HG03521 (cell line): ENCODE data around the gene SPX.
A peak's percentile ranks its signal among the peaks of the same experiment; 100 is the strongest.

Experiments
- ATAC-seq: cut with Tn5 transposase; IDR thresholded peaks from one replicate; pipeline ENCODE4 v1.9.1; 2021; ENCODE audit warnings: mild to moderate bottlenecking, moderate library complexity; ENCODE audit not compliant: unreplicated experiment

The SPX gene, protein sequence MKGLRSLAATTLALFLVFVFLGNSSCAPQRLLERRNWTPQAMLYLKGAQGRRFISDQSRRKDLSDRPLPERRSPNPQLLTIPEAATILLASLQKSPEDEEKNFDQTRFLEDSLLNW

DNA sequence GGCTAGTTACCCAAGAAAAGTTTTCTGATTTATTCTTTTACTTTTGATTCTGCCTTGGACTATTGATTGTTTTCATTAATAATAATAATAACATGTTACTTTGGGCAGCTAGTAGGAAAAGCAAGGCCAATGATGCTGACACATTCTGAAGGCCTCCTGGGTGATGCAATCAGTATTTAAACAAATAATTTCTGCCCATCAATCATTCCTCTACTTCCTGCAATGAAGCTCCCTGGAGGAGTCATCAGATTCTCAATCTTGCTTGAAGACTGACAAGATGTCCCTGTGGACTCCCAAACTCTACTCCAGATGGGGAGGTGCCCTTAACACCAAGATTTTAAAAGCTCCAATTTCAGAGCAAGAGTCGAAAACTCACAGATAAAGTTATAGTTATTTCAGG, at the start of gene SPX:
Gene SPX, plus strand, starts transcription at position 244 of the 400 bp plus-strand sequence. CDS start 177 bp downstream, outside the sequence.
- no peak for ATAC-seq

GRCh38 chr12:21476949-21477348, 49.1 kb upstream of the SPX start:
- no peak for ATAC-seq

DNA sequence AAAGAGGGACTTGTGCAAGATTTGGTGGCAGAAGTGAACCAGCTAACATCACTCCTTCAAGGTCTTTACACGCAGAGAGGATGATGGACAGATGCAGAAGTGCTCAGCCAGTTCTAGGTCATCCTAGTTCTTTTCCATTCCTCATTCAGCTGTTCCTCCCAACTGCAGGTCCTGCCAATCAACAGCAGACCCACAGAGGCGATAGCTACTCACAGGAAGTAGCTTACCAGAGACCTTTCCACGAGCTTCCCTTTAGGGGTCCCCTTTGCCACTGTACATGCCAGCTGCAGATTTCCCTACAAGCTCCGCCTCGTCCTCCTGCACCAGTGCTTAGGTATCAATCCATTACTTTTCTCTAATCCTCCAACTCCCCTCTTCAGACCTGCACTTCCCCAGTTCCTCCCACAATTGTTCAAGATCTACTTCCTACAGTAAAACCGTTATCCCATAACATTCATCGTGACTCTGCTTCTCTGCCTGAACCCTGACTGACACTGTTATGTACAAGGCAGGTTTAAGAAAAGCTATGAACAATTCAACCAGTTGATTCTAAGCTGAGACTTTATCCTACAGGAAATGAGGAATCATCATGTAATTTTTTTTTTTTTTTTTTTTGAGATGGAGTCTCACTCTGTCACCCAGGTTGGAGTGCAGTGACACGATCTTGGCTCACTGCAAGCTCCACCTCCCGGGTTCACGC, 47.2 kb upstream of the SPX start:
- ATAC-seq: no peak

GRCh38 chr12:21483531-21483930, 42.6 kb upstream of the SPX start:
- ATAC-seq: no peak

- no peak for ATAC-seq
Observed at GRCh38 chr12:21485998-21486397, 40.1 kb upstream of the SPX start.

GRCh38 chr12:21499765-21500164, 26.3 kb upstream of the SPX start:
- no peak for ATAC-seq

DNA sequence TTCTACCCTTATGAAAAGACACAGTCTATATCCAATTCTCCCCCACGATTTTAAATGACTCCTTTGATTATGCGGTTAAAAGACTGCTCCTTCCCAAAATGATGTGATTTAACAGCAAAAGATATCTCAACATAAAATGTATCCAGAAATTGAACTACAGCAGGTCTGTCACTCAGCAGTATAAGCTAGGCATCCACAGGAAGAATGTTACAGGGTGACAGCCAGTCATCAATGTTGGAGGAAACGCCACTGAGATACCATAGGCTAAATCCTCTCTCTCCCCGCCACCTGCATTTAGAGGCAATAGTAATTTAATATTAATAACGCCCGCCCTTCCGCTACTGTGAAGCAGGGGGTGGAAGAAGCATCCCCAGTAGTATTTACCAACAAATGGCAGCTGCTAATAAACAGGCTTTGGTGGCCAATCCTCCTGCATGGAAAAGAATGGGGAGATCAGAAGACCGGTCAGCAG, 25.3 kb upstream of the SPX start:
- ATAC-seq: no peak

DNA sequence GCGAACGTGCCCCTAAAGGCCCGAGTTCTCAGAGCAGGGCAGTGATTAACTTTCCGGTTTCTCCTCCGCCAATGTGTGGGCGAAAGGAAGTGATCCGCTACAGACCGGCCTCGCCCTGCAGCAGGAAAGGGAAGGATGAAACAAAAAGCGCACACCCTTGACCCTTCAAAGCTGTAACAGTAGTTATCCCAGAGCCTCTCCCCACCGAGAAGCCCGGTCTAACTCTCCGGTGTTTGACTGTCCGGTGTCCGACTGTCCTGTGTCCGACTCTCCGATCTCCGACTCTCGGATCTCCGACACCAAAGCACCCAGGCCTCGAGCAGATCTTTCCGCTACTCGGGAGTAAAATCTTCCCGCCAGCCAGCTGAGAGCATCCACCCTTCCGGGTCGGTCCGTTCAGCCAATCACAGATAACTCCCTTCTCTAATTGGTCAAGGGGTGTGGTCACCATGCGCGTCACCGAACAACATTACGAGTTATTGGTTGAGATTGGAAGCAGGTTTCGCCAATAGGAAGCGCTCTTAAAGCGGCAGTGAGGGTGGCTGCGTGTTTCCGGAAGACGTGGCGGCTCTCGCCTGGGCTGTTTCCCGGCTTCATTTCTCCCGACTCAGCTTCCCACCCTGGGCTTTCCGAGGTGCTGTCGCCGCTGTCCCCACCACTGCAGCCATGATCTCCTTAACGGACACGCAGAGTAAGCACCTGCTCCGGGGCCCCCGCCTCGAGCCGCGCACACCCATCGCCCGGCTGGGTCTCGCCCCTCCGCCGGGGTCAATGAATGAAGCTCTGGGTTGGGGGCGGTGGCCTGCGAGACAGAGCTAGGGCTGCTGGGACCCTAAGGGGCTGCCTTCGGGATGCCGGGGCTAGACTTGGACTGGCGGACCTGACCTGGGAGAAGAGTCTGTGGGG, 24.6 kb upstream of the SPX start, which contains the start of the genes GOLT1B and RECQL:
Gene GOLT1B, plus strand, starts transcription at position 532 of the 906 bp plus-strand sequence. Its CDS starts 135 bp downstream, at position 667.
Gene RECQL, minus strand, starts transcription at position 378 of the 906 bp plus-strand sequence. CDS start 2,065 bp downstream, outside the sequence.
- peak; percentile 99 for ATAC-seq

DNA sequence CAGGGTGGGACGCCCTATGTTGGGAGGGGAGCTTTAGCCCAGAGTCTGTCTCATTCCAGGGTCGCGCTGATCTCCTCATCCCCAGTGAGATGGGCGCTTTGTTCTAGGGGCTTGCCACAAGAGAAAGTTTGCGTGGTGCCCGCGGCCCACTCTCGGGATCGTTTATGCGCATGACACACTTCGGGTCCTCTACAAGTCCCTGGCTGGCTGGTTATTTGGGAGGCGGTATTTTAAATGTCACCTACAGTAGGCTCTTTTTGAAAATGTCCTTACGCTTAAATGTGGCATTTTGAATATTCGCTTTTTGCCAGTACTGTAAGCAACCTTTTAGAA, 24.0 kb upstream of the SPX start:
- peak; percentile 1 for ATAC-seq

GRCh38 chr12:21502872-21503271, 23.2 kb upstream of the SPX start:
- no peak for ATAC-seq

DNA sequence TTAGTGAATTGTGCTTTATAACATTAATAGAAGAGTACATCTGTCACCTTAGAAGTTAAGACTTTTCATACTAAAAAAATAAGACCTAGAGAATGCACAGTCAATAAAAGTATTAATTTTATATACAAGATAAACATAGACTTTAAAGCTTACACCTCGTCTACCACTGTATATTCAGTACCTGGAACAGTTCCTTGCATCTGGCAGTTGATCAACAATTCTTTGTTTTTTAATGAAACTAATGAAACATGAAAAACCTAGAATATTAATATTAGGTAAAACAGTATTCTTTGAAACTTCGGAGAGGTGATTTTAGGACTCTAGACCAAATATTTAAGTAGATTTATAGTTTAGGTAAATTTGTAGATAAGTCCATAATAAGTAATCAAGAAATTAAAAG, 20.2 kb upstream of the SPX start:
- ATAC-seq: no peak

DNA sequence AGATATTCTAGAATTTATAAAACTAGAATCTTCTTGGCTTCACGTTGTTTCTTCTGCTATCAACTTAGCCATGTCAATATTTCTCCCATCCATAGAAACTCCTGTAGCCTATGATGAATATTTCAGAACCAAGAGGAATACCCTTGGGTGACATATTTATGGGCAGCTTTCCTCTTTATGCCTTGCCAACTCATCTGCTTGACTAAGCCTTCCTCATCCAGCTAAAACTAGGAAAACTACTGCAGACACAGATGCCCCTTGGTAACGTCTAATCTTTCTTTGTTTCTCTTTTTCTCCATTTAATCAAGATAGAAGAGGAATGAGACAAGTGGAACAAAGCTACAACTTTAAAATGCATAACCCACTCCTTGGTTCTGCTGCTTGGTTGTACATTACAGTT, 18.2 kb upstream of the SPX start:
- ATAC-seq: no peak

GRCh38 chr12:21509768-21510167, 16.3 kb upstream of the SPX start:
- peak; percentile 84 for ATAC-seq

GRCh38 chr12:21516281-21516680, 9.8 kb upstream of the SPX start:
- no peak for ATAC-seq

DNA sequence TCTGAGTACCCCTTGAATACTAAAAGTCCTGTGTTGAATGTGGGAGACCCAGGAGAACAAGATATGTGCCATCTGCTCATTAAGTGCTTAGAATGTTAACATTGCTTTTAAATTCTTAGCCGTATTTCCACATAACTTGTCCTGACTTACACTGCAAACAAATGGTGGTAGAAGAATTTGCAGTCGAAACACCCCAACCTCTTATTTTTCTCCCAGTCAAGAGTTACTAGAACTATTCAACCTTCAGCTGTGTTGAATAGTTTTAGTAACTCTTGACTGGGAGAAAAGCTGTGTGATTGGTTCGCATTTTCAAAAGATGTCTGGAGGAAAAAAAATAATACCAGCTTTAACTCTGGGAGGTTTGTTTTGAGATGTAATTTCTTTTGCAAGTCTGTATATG, 7.6 kb upstream of the SPX start:
- no peak for ATAC-seq

DNA sequence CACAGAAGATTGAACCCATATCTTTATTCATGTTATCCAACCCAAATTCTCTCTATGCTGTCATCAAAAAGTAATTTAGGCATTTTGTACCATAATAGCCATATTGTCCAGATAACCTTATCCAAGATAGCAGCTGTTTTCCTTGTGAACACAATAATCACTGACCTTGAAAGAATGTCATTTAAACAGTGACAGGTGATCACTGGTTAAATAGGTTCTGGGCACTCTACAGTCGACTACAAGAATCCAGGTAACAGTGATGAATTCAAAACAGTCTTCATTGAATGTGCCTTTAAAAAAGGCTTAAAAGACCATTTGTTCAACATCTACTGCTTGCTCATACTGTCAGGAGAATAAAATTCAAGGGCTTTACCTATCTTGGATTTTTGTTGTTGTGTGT, 4.6 kb upstream of the SPX start:
- ATAC-seq: no peak

DNA sequence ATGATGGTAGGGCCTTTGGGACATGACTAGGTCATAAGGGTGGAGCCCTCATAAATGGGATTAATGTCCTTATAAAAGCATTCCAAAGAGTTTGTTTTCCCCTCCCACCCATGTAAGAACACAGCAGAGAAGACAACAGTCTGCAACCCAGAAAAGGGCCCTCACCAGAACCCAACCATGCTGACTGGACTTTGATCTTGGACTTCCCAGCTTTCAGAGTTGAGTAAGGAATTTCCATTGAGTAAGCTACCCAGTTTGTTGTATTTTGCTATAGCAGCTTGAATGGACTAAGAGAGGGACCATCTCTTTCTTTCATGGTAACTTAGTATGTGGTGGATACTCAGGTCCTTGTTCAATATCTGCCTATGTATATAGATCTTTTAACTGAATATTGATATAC, 2.9 kb upstream of the SPX start:
- ATAC-seq: no peak

DNA sequence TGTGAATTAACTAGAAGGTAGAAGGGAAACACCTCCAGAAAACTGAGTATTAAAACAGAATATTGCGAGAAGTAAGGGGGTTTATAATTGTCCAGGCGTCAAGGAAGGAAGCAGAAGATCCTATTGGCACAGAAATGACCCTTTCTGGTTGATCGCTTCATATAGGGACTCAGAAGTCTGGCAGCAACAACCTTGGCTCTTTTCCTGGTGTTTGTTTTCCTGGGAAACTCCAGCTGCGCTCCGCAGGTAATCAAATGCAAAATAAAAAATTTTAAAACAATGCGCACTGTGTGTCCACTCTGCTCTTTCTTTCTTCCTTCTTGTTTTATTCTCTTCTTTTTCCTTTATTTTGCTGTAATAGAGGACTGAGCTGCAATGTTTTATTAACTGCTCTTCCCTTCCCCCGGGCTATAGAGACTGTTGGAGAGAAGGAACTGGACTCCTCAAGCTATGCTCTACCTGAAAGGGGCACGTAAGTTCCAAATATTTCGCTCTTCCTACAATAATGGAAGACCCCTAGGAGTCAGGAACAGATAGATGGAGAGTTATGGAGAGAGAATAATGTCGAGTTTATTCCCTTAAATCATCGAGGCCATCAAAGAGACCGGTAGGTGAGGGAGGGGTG, 737 bp downstream of the SPX start:
- ATAC-seq: no peak

DNA sequence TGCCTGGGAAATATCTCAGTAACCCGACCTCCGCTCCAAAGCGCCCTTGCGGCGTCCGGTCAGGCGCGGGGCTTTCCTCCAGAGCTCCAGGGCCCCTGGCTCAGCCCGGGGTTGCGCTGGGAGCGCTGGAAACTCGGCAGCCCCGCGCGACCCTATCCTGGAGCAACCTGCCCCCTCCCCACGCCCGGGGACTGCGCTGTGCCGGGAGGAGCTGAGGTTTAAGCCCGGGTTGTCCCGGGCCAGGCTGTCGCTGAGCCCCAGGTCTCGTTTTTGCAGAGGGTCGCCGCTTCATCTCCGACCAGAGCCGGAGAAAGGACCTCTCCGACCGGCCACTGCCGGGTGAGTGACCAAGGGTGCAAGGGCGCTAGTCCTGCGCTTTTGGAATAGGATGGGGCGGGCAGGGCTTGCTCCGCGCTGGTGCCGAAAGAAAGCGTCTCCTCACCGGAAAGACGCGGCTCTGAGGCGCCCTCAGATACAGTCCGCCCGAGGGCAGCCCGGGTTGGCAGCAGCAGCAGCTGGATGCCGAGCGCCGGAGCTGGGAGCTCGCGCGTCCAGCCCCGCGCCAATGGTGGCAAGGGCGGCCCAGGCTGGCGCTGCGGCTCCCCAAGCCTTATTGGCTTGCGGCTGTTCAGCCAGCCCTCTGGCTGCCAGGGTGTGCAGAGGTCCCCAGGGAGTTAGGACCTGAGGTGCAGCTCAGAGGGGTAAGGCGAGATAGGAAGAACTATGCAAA, 1.5 kb downstream of the SPX start:
- ATAC-seq: peak; percentile 86

- no peak for ATAC-seq
Observed at GRCh38 chr12:21528953-21529352, 2.9 kb downstream of the SPX start.

DNA sequence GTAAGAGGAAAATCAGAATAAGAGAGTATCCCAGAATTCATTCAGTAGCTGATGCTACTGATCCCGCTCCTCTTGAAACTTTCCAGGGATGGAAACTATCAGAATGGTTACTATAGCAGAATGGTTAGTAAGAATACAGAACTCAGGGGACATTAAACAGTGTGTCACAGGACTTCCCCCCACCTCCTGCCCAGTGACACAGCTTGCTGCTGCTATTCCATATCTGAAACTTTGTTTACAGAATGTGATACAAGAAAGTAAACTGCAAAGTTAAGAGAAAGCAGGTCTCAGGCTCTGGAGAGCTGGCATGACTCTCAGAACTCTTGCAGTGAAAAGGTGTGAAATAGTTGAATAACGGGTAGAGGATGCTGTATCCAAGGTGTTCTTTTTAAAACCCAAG, 3.4 kb downstream of the SPX start:
- ATAC-seq: no peak
